D721Med (cell line): ENCODE results near the gene S100G.
"Not testable (repeated sequence)": the region's sequence is repeated elsewhere in the genome, so short reads cannot be mapped to it uniquely, and the experiment has no call there.

Experiments
- DNase-seq: peaks from one replicate; pipeline ENCODE4 v3.0.0; 2011; ENCODE audit warnings: low spot score; ENCODE audit not compliant: insufficient read length
- FAIRE-seq: peaks from 2 replicates; lab custom pipeline; 2011; peaks lifted over from hg19 to GRCh38; lab: Jason Lieb, UNC
- TF ChIP-seq, protein P1 (sequence below): IDR thresholded peaks from 2 replicates; pipeline ENCODE4 v1.5.1; 2012; ENCODE audit warnings: mild to moderate bottlenecking, control low read depth; ENCODE audit not compliant: insufficient read depth; ENCODE audit errors: missing control alignments

The S100G gene, protein sequence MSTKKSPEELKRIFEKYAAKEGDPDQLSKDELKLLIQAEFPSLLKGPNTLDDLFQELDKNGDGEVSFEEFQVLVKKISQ

DNA sequence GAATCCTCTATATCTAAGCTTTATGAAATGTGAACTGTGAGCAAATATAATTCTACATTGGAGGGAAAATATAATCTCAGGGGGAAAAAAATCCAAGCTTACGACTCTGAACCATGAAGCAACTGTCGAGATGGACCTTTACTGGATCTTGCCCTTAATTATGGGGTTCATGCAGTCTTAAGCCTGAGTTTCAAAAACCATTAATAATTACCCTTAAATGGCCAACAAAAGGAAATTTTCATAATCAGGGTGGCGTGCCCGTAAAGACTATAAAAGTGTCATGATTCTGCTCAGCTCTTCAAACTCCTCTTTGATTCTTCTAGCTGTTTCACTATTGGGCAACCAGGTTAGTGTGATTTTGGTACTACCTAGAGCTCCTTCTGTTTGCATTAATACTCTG lies at the start of gene S100G:
Gene S100G, plus strand, starts transcription at position 301 of the 400 bp plus-strand sequence. CDS start 849 bp downstream, outside the sequence.
- DNase-seq: no peak
- TF ChIP-seq, protein P1, sequence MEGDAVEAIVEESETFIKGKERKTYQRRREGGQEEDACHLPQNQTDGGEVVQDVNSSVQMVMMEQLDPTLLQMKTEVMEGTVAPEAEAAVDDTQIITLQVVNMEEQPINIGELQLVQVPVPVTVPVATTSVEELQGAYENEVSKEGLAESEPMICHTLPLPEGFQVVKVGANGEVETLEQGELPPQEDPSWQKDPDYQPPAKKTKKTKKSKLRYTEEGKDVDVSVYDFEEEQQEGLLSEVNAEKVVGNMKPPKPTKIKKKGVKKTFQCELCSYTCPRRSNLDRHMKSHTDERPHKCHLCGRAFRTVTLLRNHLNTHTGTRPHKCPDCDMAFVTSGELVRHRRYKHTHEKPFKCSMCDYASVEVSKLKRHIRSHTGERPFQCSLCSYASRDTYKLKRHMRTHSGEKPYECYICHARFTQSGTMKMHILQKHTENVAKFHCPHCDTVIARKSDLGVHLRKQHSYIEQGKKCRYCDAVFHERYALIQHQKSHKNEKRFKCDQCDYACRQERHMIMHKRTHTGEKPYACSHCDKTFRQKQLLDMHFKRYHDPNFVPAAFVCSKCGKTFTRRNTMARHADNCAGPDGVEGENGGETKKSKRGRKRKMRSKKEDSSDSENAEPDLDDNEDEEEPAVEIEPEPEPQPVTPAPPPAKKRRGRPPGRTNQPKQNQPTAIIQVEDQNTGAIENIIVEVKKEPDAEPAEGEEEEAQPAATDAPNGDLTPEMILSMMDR: no peak
- FAIRE-seq: no peak

DNA sequence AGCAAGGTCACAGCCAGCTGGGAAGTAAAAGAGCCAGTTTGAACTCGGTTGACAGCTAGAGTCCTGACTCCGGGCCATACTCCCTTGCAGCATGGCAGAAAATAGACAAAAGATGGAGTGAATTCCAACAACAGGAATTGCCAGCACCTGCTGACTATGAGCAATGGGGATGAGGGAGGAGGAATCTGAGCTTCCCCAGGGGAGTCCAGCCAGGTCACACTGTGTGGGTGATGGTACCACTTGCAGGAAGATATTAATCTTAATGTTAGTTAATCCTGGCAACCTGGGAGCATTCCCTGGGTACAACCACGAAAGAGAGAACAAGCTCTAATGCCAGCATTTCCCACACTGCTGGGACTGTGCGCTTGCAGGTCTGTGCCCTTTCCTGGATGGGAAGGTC lies 48.1 kb upstream of the S100G start:
- FAIRE-seq (no peak), DNase-seq (no peak)
- TF ChIP-seq, protein P1: no peak

DNA sequence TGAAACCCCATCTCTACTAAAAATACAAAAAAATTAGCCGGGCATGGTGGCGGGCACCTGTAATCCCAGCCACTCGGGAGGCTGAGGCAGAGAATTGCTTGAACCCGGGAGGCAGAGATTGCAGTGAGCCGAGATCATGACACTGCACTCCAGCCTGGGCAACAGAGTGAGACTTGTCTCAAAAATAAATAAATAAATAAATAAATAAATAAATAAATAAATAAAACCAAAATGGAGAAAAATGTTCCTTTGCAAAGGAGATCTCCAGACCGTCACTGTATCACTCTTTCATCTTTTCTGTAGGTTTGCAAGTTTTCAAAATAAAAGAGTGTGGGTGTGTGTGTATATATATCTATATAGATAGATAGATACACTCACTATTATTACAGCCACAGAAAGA lies 46.7 kb upstream of the S100G start:
- FAIRE-seq, DNase-seq: not testable (repeated sequence)

DNA sequence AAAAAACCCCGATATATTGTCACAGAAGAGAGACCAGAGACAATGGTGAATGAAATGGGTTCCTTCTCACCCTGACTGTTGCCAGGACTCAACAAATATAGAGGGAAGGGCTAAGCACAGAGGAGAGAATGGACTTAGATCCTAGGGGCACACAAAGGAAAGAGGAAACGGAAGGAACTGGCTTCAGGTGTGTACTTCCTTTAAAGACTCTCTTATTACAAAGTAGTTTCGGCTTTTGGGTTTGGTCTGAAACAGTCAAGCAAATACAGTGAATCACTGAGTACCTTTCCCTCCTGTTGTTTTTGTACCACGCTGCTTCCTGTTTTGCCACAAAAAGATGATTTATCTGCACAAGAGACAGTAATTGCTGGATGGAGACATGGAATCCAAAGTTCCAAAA lies 46.1 kb upstream of the S100G start:
- TF ChIP-seq, protein P1: no peak
- no peak for DNase-seq
- FAIRE-seq: no peak

DNA sequence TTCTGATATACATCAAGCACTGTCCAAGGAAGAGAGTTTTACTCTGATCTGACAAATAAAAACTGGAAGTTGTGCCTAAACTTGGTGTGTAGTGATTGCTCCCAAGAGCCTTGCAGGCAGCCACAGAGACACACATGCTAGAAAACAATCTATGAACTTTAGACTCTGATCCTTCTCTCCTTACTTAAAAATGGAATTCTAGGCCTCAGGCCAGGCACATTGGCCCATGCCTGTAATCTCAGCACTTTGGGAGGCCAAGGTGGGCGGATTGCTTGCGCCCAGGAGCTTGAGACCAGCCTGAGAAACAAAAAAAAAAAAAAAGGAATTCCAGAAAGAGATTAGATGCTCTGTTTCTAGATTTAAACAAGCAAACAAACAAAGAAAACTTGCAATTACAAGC lies 45.6 kb upstream of the S100G start:
- FAIRE-seq (no peak), DNase-seq (no peak)
- TF ChIP-seq, protein P1: no peak

DNA sequence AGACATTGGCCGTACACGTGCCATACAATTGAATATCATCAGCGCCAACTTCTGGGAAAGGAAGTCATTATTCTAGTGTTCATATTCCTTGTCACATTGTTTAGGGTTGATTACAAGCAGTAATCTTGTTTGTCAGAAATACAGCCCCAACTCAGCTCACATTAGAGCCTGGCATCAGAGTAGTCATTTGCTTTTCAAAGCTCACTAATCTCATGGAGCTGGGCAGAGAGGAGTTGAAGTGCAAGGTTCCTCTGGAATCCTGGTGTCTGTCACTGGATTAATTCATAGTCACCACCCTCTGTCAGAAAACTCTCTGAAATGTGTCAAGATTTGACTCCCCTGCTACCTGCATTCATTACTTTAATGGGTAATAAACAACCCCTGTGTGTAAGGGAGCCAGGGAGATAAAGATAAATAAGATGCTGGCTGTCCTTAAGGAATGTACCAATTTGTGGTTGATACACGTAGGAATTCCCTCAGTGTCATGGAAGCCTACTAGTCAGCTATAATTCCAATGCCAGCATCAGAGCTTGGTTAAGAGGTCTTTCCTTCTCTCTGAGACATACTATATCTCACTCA lies 43.7 kb upstream of the S100G start:
- TF ChIP-seq, protein P1: no peak
- FAIRE-seq (no peak), DNase-seq (no peak)

DNA sequence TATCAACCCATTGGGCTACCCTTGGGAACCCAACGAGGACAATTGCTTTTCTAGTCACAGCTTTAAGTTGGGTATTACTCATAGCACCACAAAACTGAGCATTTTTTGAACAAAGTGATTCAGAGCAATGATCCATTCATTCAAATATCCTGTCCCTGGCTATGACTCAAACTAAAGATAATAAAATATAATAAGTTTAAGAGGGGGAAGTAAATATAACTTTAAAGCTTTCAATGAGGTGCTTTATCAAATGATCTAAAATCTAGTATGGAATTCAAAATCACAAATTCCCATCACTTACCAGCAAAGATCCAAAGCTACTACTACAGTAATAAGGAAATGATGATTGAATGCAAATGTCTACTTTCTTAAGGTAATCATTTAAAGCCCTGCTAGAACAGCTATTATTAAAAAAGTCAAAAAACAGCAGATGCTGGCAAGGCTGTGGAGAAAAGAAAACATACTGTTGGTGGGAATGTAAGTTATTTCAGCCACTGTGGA lies 39.8 kb upstream of the S100G start:
- no peak for DNase-seq
- TF ChIP-seq, protein P1: no peak
- FAIRE-seq: no peak

DNA sequence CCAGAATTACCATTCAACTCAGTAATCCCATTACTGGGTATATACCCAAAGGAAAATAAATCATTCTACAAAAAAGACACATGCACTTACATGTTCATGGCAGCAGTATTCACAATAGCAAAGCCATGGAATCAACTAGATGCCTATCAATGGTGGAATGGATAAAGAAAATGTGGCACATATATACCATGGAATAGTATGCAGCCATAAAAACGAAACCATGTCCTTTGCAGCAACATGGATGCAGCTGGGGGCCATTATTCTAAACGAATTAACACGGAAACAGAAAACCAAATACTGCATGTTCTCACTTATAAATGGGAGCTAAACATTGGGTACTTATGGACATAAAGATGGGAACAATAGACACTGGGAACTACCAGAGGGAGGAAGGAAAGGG lies 39.3 kb upstream of the S100G start:
- not testable (repeated sequence) for DNase-seq, FAIRE-seq
